ENCODE results near the gene SGPL1.
A peak's percentile ranks its signal among the peaks of the same experiment; 100 is the strongest.

SGPL1 gene

GRCh38 chr10:70779511-70780369 is 36.0 kb upstream of the SGPL1 start:
- DNase-seq (ENCODE audit: low spot score) = peak; percentile 7
- FAIRE-seq = no peak

DNA sequence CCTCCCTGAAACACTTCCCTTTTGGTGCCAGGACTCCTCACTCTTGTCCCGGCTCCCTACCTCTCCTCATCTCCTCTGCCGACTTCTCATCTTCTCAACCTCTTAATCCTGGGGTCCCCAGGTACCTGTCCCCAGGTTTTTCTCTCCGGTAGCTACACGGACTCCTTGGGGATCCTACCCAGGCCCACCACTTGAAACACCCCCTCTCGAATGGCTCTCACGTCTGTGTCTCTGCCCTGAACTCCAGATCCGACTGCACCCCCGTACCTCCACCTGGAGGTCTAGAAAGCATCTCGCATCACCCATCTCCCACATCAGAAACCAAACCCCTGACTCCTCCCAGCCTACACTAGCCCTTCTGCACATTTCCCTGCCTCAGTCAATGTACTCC is 35.4 kb upstream of the SGPL1 start:
- FAIRE-seq = no peak

DNA sequence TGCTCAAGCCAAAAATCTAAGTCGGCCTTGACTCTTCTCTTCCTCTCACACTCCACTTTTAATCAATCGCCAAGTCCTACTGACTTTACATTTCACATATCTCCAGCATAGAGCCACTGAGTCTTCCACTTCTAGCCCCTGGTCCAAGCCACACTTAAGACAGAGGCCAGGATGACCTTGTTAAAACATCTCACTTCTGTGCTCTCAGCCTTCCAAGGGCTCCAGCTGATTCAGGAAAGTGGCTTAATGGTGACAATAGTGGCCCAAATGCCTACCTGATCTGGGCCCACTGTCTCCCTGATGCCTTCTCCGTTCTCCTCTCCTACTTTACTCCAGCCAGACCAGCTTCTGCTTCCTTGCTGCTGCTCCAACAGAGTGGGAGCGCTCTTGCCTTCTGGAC is 35.0 kb upstream of the SGPL1 start:
- DNase-seq (ENCODE audit: low spot score) (no peak), FAIRE-seq (peak; percentile 40)

More for the DNA sequence above, 35.4 kb upstream of the SGPL1 start:
- no peak for DNase-seq (ENCODE audit: low spot score)

DNA sequence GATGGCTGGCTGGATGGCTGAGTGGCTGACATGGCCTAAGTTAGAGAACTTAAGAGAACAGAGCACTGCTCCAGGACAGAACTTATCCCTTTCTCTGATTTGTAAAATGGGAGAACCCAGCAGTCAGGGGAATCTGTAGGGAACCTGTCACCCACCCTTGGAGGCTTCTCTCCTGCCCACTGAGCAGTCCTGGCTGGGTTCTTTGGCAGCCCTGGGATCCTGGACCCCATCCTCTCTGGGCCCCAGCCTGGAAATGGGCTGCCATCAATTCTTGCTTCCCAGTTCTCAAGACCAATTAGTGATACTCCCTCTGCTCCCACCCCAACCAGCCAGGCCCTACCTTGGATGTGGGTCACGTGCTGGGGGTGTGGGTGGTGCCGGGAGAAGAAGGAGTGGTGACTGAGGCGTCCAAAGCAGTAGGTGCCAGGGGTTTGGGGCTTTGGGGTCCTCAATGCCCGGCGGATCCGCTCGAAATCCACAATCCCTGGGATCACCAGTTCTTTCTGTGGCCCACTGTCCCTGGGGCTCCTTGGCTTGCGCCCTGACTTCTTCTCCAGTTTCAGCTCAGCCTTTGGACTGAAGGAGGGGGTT is 34.2 kb upstream of the SGPL1 start:
- FAIRE-seq = no peak
- no peak for DNase-seq (ENCODE audit: low spot score)

- no peak for DNase-seq (ENCODE audit: low spot score)
- no peak for FAIRE-seq
These were observed 33.5 kb upstream of the SGPL1 start for GRCh38 chr10:70782086-70782745.

- FAIRE-seq (peak; percentile 40), DNase-seq (ENCODE audit: low spot score) (no peak)
These were observed 32.7 kb upstream of the SGPL1 start for GRCh38 chr10:70782746-70783680.

- FAIRE-seq (no peak), DNase-seq (ENCODE audit: low spot score) (no peak)
These were observed 31.7 kb upstream of the SGPL1 start for GRCh38 chr10:70784016-70784415.

GRCh38 chr10:70784471-70784870 is 31.3 kb upstream of the SGPL1 start:
- DNase-seq (ENCODE audit: low spot score) (peak; percentile 6), FAIRE-seq (no peak)

- FAIRE-seq (peak; percentile 32), DNase-seq (ENCODE audit: low spot score) (peak; percentile 4)
These were observed 30.6 kb upstream of the SGPL1 start, which contains the start of gene TBATA for GRCh38 chr10:70785190-70785589. Gene TBATA (minus strand): TSS chr10:70785377. CDS start chr10:70783379, 1,998 bp downstream.

GRCh38 chr10:70786799-70787415 is 28.8 kb upstream of the SGPL1 start:
- FAIRE-seq (no peak), DNase-seq (ENCODE audit: low spot score) (no peak)

GRCh38 chr10:70791386-70792039 is 24.2 kb upstream of the SGPL1 start:
- no peak for FAIRE-seq
- no peak for DNase-seq (ENCODE audit: low spot score)

- FAIRE-seq (no peak), DNase-seq (ENCODE audit: low spot score) (no peak)
These were observed 20.1 kb upstream of the SGPL1 start for GRCh38 chr10:70795613-70796012.

DNA sequence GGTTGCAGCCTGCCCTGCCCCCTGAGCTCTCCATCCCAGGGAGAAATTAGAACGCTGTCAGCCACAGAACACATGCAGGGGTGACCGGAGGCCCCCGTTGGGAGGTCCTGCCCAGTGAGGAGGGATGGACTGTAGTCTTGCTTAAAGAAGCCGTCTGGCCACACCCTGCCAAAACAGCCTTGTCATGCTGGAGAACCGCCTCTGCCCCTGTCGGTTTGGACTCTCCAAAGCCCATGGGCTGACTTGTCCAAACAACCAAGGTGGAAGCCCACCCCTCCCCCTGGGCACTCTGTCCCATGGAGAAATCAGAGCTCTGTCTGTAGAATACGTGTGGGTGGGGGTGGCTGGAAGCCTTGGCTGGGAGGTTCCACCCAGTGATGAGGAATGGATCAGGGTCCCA is 17.9 kb upstream of the SGPL1 start:
- no peak for DNase-seq (ENCODE audit: low spot score)
- FAIRE-seq = no peak

- DNase-seq (ENCODE audit: low spot score) (no peak), FAIRE-seq (no peak)
These were observed 16.6 kb upstream of the SGPL1 start for GRCh38 chr10:70799124-70799523.

- DNase-seq (ENCODE audit: low spot score) = no peak
- no peak for FAIRE-seq
These were observed 13.9 kb upstream of the SGPL1 start for GRCh38 chr10:70801854-70802253.

DNA sequence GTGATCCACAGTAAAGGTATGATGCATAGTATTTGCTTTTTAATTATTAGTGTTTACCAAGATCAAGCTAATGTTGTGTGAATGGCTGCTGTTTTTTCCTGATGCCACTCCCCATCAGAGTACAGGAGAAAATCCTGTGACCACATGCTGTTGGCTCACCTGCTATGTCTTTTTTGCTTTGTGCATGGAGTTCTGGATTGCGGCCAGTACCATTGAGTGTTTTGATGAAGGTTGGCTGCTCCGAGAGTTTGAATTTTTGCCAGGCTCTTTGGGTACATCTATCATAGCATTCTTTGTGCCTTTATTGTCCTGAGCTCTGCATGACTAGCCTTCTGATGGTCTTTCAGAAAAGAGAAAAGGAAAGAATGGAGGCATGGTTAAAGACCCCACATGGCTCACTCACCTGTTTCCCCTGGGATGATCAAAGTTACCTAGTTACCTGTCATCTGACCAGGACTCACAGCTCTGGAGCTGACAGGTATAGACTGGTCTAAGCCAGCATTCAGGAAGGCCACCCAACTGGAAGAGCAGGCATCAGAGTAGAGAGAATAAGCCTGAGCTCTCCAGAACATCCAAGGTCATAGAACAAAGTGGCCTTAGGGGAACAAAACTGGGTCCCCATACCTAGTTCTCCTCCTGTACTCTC is 11.8 kb upstream of the SGPL1 start:
- FAIRE-seq (peak; percentile 63), DNase-seq (ENCODE audit: low spot score) (no peak)

DNA sequence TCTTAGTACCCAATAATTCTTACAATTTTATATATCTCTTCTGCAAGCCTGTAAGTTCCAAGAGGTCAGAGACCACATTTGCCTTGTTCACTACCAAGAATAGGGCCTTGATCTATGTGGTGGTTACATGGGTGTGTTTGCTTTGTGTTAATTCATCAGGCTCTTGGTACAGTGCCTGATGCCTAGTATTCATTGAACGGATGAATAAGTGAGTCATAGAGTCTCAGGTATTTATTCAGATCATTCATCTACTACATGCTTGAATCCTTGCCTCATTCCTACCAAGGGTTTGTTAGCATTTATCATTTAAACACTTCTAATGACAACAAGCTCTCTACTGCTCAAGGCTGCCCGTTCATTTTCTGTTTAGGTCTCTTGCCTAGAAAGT is 11.3 kb upstream of the SGPL1 start:
- peak; percentile 50 for DNase-seq (ENCODE audit: low spot score)
- FAIRE-seq = no peak

- DNase-seq (ENCODE audit: low spot score) = no peak
- no peak for FAIRE-seq
These were observed 10.0 kb upstream of the SGPL1 start for GRCh38 chr10:70805619-70806215.

DNA sequence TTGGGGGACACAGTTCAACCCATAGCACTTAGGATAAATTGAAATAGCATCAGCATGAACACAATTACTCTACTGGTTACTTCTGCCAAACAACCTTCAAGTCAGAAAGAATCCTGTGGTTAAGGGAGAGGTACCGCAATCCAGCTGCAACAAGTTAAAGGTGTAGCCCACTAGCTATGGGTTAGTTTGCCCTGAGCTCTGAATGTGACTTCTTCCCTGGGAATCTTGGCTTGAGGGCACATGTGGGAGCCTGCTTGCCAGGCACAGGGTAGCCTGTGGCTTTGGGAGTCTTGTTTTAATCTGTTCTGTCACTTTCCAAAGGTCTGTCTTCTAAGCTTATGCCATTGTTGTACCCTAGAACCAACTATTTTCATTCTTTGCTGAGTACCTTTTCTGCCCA is 8.9 kb upstream of the SGPL1 start:
- DNase-seq (ENCODE audit: low spot score) (no peak), FAIRE-seq (no peak)
